CD4-positive, alpha-beta T cell (primary cell): Measurements from ENCODE around the gene GALNT2. TPM values are rescaled to one million over a fixed set of nuclear protein-coding genes. Genes with fewer than 3 reads are reported as not detected.

Experiments used
- ATAC-seq: fragments of 200-7000 bp; cut with Tn5 transposase; one replicate; pipeline ENCODE4 v1.10.0; 2022; ENCODE audit warnings: mild to moderate bottlenecking; ENCODE audit not compliant: poor library complexity
- CTCF ChIA-PET: fragments of 350-600 bp; sonication (Branson Sonifier 250); formaldehyde crosslinking; loops from one replicate; lab custom pipeline; 2021; ENCODE audit warnings: antibody characterized with exemption, inconsistent platforms; lab: Charles Lee
- POLR2A ChIA-PET: fragments of 350-600 bp; sonication (Branson Sonifier 250); formaldehyde crosslinking; loops from one replicate; lab custom pipeline; 2021; ENCODE audit warnings: antibody characterized with exemption, inconsistent platforms; lab: Charles Lee
- DNase-seq, 14 experiments: peaks; one replicate each; pipeline ENCODE4 v3.0.0-alpha.2; 2013 to 2020; ENCODE audit warnings: mixed read lengths in 2 of 14
- H3K27ac ChIP-seq, 2 donors: one replicate each; pipeline versions ENCODE4 v1.5.1 to v1.7.0; 2013; ENCODE audit warnings: low read length in 2 of 2, low read depth in 1 of 2, mild to moderate bottlenecking in 1 of 2
- H3K27me3 ChIP-seq, 2 experiments: 1 replicate in 1 of 2; 2 replicates in 1 of 2; pipeline versions ENCODE4 v1.6.1 to v1.7.0; 2013; ENCODE audit warnings: low read length in 2 of 2, control low read depth in 1 of 2, mild to moderate bottlenecking in 1 of 2, moderate library complexity in 1 of 2; ENCODE audit not compliant: insufficient read depth in 2 of 2, control insufficient read depth in 1 of 2
- H3K36me3 ChIP-seq: one replicate; pipeline ENCODE4 v1.6.1; 2013; ENCODE audit warnings: low read length, control low read depth; ENCODE audit not compliant: insufficient read depth
- H3K4me1 ChIP-seq: one replicate; pipeline ENCODE4 v1.6.1; 2013; ENCODE audit warnings: low read length, control low read depth; ENCODE audit not compliant: insufficient read depth
- H3K4me3 ChIP-seq: one replicate; pipeline ENCODE4 v1.5.1; 2013; ENCODE audit warnings: mild to moderate bottlenecking, low read length, moderate library complexity
- H3K9me3 ChIP-seq, 2 experiments: 1 replicate in 1 of 2; 2 replicates in 1 of 2; pipeline versions ENCODE4 v1.6.1 to v1.7.0; 2013; ENCODE audit warnings: low read length in 2 of 2, mild to moderate bottlenecking in 2 of 2, control low read depth in 1 of 2, moderate library complexity in 1 of 2; ENCODE audit not compliant: control insufficient read depth in 1 of 2, insufficient read depth in 1 of 2
- H3K27ac Mint-ChIP-seq: one replicate; pipeline ENCODE4 v1.8.0; 2020; ENCODE audit warnings: mixed read lengths
- H3K27me3 Mint-ChIP-seq: one replicate; pipeline ENCODE4 v1.8.0; 2021; ENCODE audit warnings: mixed read lengths
- H3K36me3 Mint-ChIP-seq: one replicate; pipeline ENCODE4 v1.8.0; 2021; ENCODE audit warnings: low read depth, mixed read lengths
- H3K4me1 Mint-ChIP-seq: one replicate; pipeline ENCODE4 v1.8.0; 2021; ENCODE audit warnings: low read depth, mixed read lengths
- H3K4me3 Mint-ChIP-seq: one replicate; pipeline ENCODE4 v1.8.0; 2020; ENCODE audit warnings: mild to moderate bottlenecking, mixed read lengths
- H3K9me3 Mint-ChIP-seq: one replicate; pipeline ENCODE4 v1.8.0; 2020; ENCODE audit warnings: mixed read lengths
- CTCF ChIP-seq: fragments of 200-600 bp; IDR thresholded peaks from one replicate; pipeline ENCODE4 v1.8.0; 2022; ENCODE audit warnings: antibody characterized with exemption, mild to moderate bottlenecking
- intact Hi-C, 2 experiments: fragments of 100-400 bp; cut with DNase I in 1 of 2; cut with micrococcal nuclease in 1 of 2; formaldehyde crosslinking; loops; one replicate each; pipeline versions ENCODE4 v1.15.1 to v1.9.0; 2023 to 2025; cut with DNase I, micrococcal nuclease
- total RNA-seq, 174 experiments: library from RNA in 2 of 174; stranded (reverse) in 2 of 174; gene quantifications; one replicate each; pipeline ENCODE4 v1.2.3 and lab custom pipeline; 2021 to 2026

GALNT2 gene
- total RNA-seq, 2 experiments from 2014 or later, result 11.0 to 11.4 TPM

GRCh38 chr1:230151924-230152468 is 85.0 kb downstream of the GALNT2 start:
- H3K36me3 Mint-ChIP-seq, result no peaks in the 10 kb centered on the region
- CTCF ChIA-PET, result no interaction called here

GRCh38 chr1:230152999-230153398 is 86.0 kb downstream of the GALNT2 start:
- Mint-ChIP-seq H3K4me1 (peaks cover 57% of the 10 kb centered on the region), H3K27ac (no peak overlapping the region)
- intact Hi-C loops, result no loop called here

More at GRCh38 chr1:230151924-230152468, 85.0 kb downstream of the GALNT2 start:
- peaks cover 57% of the 10 kb centered on the region for H3K4me1 Mint-ChIP-seq
- no peaks in the 10 kb centered on the region for H3K9me3 Mint-ChIP-seq
- H3K4me1 ChIP-seq, result peaks cover 6% of the 10 kb centered on the region
- H3K4me3 Mint-ChIP-seq, result no peak overlapping the region
- H3K9me3 ChIP-seq, result peaks cover 0 to 4% of the 10 kb centered on the region in 2 experiments
- DNase-seq (no peak), ATAC-seq (no peak)
- TF ChIP-seq CTCF, result no peak
- no peaks in the 10 kb centered on the region for H3K27me3 ChIP-seq
- POLR2A ChIA-PET, result no interaction called here
- no peaks in the 10 kb centered on the region for H3K27me3 Mint-ChIP-seq
- H3K36me3 ChIP-seq, result no peaks in the 10 kb centered on the region
- intact Hi-C loops, result no loop called here
- H3K27ac ChIP-seq, result no peak overlapping the region
- no peak overlapping the region for H3K27ac Mint-ChIP-seq
- H3K4me3 ChIP-seq, result no peak overlapping the region

GRCh38 chr1:230153641-230154296 is 86.7 kb downstream of the GALNT2 start:
- Histone ChIP-seq H3K9me3 (peaks cover 0 to 4% of the 10 kb centered on the region in 2 experiments), H3K4me1 (peaks cover 6% of the 10 kb centered on the region), H3K4me3 (no peak overlapping the region), H3K27me3 (no peaks in the 10 kb centered on the region), H3K36me3 (no peaks in the 10 kb centered on the region), H3K27ac (no peak overlapping the region)
- Mint-ChIP-seq H3K4me3 (no peak overlapping the region), H3K27ac (no peak overlapping the region), H3K27me3 (no peaks in the 10 kb centered on the region), H3K9me3 (no peaks in the 10 kb centered on the region), H3K4me1 (peaks cover 59% of the 10 kb centered on the region), H3K36me3 (no peaks in the 10 kb centered on the region)
- ATAC-seq, result no peak
- peak in 3 of 14 experiments; percentile 10 to 52 (median 43) for DNase-seq
- POLR2A ChIA-PET, result interaction anchor here (0.6 kb wide), 1 partner anchor 20 kb away, joined by 3 read pairs; no protein-coding TSS in a partner anchor
- no peak for TF ChIP-seq CTCF
- CTCF ChIA-PET, result no interaction called here
- intact Hi-C loops, result no loop called here

More at GRCh38 chr1:230152999-230153398, 86.0 kb downstream of the GALNT2 start:
- Mint-ChIP-seq H3K4me3 (no peak overlapping the region), H3K9me3 (no peaks in the 10 kb centered on the region), H3K36me3 (no peaks in the 10 kb centered on the region), H3K27me3 (no peaks in the 10 kb centered on the region)
- no peaks in the 10 kb centered on the region for H3K36me3 ChIP-seq
- H3K27ac ChIP-seq, result no peak overlapping the region
- H3K4me1 ChIP-seq, result peaks cover 6% of the 10 kb centered on the region
- no peaks in the 10 kb centered on the region for H3K27me3 ChIP-seq
- ChIA-PET CTCF (no interaction called here), POLR2A (no interaction called here)
- TF ChIP-seq CTCF, result no peak
- DNase-seq (no peak), ATAC-seq (no peak)
- peaks cover 0 to 4% of the 10 kb centered on the region in 2 experiments for H3K9me3 ChIP-seq
- no peak overlapping the region for H3K4me3 ChIP-seq
